Nephron progenitor cell (in vitro differentiated cells): Measurements from ENCODE around the gene ABI2.
"Not testable (repeated sequence)": the region's sequence is repeated elsewhere in the genome, so short reads cannot be mapped to it uniquely, and the experiment has no call there.

Experiments
- DNase-seq: peaks from one replicate; pipeline ENCODE4 v3.0.0; 2021
- H3K27ac Mint-ChIP-seq: 2 replicates; pipeline ENCODE4 v1.8.0; 2021; ENCODE audit warnings: mild to moderate bottlenecking, moderate library complexity, mixed read lengths
- H3K27me3 Mint-ChIP-seq: 2 replicates; pipeline ENCODE4 v1.8.0; 2021; ENCODE audit warnings: mild to moderate bottlenecking, low read depth, mixed read lengths; ENCODE audit not compliant: poor library complexity
- H3K36me3 Mint-ChIP-seq: 2 replicates; pipeline ENCODE4 v1.8.0; 2021; ENCODE audit warnings: low read depth, mixed read lengths
- H3K4me1 Mint-ChIP-seq: 2 replicates; pipeline ENCODE4 v1.8.0; 2021; ENCODE audit warnings: mixed read lengths
- H3K4me3 Mint-ChIP-seq: 2 replicates; pipeline ENCODE4 v1.8.0; 2021; ENCODE audit warnings: mild to moderate bottlenecking, moderate library complexity, mixed read lengths
- H3K9me3 Mint-ChIP-seq: 2 replicates; pipeline ENCODE4 v1.8.0; 2021; ENCODE audit warnings: mild to moderate bottlenecking, moderate library complexity, mixed read lengths
- TF ChIP-seq, protein P1 (sequence below): fragments of 200-600 bp; sonication (generic); IDR thresholded peaks from 2 replicates; pipeline ENCODE4 v1.5.0; 2021; ENCODE audit warnings: antibody characterized with exemption

The ABI2 gene

DNA sequence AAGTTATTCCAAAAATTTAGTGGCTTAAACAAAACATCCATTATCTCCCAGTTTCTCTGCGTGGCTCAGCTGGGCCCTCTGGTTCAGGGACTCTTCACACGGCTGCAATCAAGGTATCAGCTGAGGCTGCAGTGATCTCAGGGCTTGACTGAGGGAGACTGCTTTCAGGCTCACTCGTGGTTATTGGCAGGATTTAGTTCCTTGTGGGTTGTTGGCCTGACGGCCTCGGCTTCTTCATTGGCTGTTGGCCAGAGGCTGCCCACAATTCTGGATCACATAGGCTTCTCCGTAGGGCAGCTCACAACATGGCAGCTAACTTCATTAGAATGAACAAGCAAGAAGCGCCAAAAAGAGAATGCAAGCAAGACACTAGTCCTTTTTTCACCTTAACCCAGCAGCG is 90.1 kb downstream of the ABI2 start:
- no peak for DNase-seq
- TF ChIP-seq, protein P1, sequence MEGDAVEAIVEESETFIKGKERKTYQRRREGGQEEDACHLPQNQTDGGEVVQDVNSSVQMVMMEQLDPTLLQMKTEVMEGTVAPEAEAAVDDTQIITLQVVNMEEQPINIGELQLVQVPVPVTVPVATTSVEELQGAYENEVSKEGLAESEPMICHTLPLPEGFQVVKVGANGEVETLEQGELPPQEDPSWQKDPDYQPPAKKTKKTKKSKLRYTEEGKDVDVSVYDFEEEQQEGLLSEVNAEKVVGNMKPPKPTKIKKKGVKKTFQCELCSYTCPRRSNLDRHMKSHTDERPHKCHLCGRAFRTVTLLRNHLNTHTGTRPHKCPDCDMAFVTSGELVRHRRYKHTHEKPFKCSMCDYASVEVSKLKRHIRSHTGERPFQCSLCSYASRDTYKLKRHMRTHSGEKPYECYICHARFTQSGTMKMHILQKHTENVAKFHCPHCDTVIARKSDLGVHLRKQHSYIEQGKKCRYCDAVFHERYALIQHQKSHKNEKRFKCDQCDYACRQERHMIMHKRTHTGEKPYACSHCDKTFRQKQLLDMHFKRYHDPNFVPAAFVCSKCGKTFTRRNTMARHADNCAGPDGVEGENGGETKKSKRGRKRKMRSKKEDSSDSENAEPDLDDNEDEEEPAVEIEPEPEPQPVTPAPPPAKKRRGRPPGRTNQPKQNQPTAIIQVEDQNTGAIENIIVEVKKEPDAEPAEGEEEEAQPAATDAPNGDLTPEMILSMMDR = no peak
- Mint-ChIP-seq H3K4me3 (no peak overlapping the region), H3K27ac (no peak overlapping the region), H3K27me3 (peaks cover 2% of the 10 kb centered on the region), H3K9me3 (no peaks in the 10 kb centered on the region), H3K4me1 (no peaks in the 10 kb centered on the region), H3K36me3 (peaks cover 96% of the 10 kb centered on the region)

DNA sequence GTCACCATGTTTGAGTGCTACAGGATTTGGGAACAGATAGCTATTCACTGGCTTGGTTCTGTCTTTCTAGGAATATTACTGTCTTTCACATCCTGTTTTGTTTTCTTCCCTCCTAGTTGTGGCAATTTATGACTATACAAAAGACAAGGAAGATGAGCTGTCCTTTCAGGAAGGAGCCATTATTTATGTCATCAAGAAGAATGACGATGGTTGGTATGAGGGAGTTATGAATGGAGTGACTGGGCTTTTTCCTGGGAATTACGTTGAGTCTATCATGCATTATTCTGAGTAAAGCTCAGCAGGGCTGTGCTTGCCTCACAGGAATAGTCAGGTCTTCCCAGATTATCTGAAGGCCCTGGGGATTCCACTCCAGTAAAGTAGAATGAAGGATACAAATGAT is 98.9 kb downstream of the ABI2 start:
- H3K27ac Mint-ChIP-seq = peak overlapping the region; percentile 14

DNA sequence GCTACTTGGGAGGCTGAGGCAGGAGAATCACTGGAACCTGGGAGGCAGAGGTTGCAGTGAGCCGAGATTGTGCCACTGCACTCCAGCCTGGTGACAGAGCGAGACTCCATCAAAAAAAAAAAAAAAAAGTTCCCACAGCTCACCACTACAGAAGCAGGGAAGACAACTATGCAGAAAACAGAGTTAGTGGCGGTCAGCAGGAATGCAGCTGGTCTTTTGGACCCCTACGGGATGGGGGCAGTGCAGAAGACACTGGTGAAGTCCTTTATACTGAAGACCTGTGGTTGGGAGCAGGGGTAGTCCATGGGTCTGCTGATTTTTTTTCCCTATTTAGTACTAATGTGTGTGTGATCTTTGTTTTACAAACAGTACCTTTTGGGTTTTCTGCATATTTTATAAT is 101.4 kb downstream of the ABI2 start:
- not testable (repeated sequence) for H3K4me1 Mint-ChIP-seq, H3K9me3 Mint-ChIP-seq, DNase-seq, H3K4me3 Mint-ChIP-seq, H3K27ac Mint-ChIP-seq, H3K27me3 Mint-ChIP-seq
- peaks cover 72% of the 10 kb centered on the region for H3K36me3 Mint-ChIP-seq

More for the DNA sequence above, 98.9 kb downstream of the ABI2 start:
- no peaks in the 10 kb centered on the region for H3K4me1 Mint-ChIP-seq
- no peak overlapping the region for H3K4me3 Mint-ChIP-seq
- peaks cover 78% of the 10 kb centered on the region for H3K36me3 Mint-ChIP-seq
- DNase-seq = no peak
- TF ChIP-seq, protein P1 = no peak
- no peaks in the 10 kb centered on the region for H3K9me3 Mint-ChIP-seq
- no peaks in the 10 kb centered on the region for H3K27me3 Mint-ChIP-seq

GRCh38 chr2:203431391-203432185 is 103.4 kb downstream of the ABI2 start:
- H3K4me3 Mint-ChIP-seq = no peak overlapping the region
- no peaks in the 10 kb centered on the region for H3K4me1 Mint-ChIP-seq
- TF ChIP-seq, protein P1 = no peak
- no peak for DNase-seq
- peak overlapping the region; percentile 77 for H3K27ac Mint-ChIP-seq
- H3K27me3 Mint-ChIP-seq = no peaks in the 10 kb centered on the region
- no peaks in the 10 kb centered on the region for H3K9me3 Mint-ChIP-seq
- peaks cover 60% of the 10 kb centered on the region for H3K36me3 Mint-ChIP-seq

DNA sequence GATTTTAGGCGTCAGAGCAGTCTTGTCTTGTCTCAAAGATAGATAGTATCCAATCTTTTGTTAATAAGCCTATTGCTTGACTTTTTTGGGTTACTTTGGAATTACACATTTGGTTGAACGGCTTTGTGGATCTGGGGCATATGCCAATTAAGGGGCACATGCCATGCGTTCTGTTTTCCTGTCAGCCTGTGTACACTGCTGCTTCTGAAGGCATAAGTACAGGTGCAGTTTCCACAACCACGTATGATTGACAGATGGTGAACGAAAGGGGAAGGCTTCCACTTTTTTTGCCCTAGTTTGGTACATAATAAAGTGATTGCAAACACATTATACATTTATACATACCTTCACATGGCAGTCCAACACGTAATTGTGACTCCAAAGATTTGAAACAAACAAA is 104.6 kb downstream of the ABI2 start:
- DNase-seq = no peak
- H3K4me3 Mint-ChIP-seq = no peak overlapping the region
- no peaks in the 10 kb centered on the region for H3K27me3 Mint-ChIP-seq
- peak overlapping the region; percentile 64 for H3K27ac Mint-ChIP-seq
- H3K36me3 Mint-ChIP-seq = peaks cover 49% of the 10 kb centered on the region
- TF ChIP-seq, protein P1 = no peak
- H3K9me3 Mint-ChIP-seq = no peaks in the 10 kb centered on the region
- no peaks in the 10 kb centered on the region for H3K4me1 Mint-ChIP-seq

- H3K4me3 Mint-ChIP-seq = no peak overlapping the region
- TF ChIP-seq, protein P1 = no peak
- no peaks in the 10 kb centered on the region for H3K27me3 Mint-ChIP-seq
- H3K27ac Mint-ChIP-seq = peak overlapping the region; percentile 99
- H3K4me1 Mint-ChIP-seq = peaks cover 27% of the 10 kb centered on the region
- H3K36me3 Mint-ChIP-seq = peaks cover 42% of the 10 kb centered on the region
- no peak for DNase-seq
- no peaks in the 10 kb centered on the region for H3K9me3 Mint-ChIP-seq
These were observed 108.3 kb downstream of the ABI2 start for GRCh38 chr2:203436496-203436895.
